PC-3 (cell line): Measurements from ENCODE around the gene CAPZB. TPM values are rescaled to one million over a fixed set of nuclear protein-coding genes. Genes with fewer than 3 reads are reported as not detected.

Experiments used
- ATAC-seq: fragments of 200-7000 bp; cut with Tn5 transposase; 2 replicates; pipeline ENCODE4 v1.9.1; 2020; ENCODE audit warnings: mild to moderate bottlenecking, moderate library complexity
- BruUV-seq: library from RNA; stranded (reverse); fragments of 400-500 nt; replicated peaks from 2 replicates; lab custom pipeline; 2021; lab: Mats Ljungman, UMichigan
- CTCF ChIA-PET: fragments of 300-600 bp; sonication (Branson Sonifier 250); formaldehyde crosslinking; loops from one replicate; lab custom pipeline; 2022; ENCODE audit warnings: antibody characterized with exemption; lab: Charles Lee
- POLR2A ChIA-PET: fragments of 300-600 bp; sonication (Branson Sonifier 250); formaldehyde crosslinking; loops from one replicate; lab custom pipeline; 2022; ENCODE audit warnings: antibody characterized with exemption; ENCODE audit not compliant: unreplicated experiment; lab: Charles Lee
- DNase-seq: peaks from one replicate; pipeline ENCODE4 v3.0.0-alpha.2; 2015
- H2AFZ ChIP-seq: fragments of 300-600 bp; sonication (generic); 2 replicates; pipeline ENCODE4 v1.6.0; 2016; ENCODE audit warnings: antibody characterized with exemption, low read length
- H3F3A ChIP-seq: fragments of 300-600 bp; sonication (generic); one replicate; pipeline ENCODE4 v1.6.0; 2017; ENCODE audit warnings: antibody characterized with exemption, low read length, control low read depth, mild to moderate bottlenecking; ENCODE audit not compliant: unreplicated experiment
- H3K27ac ChIP-seq: fragments of 300-600 bp; sonication (generic); 2 replicates; pipeline ENCODE4 v1.5.1; 2016; ENCODE audit warnings: mild to moderate bottlenecking, low read length
- H3K27me3 ChIP-seq: fragments of 300-600 bp; sonication (generic); 2 replicates; pipeline ENCODE4 v1.6.1; 2016; ENCODE audit warnings: low read length, mixed read lengths
- H3K36me3 ChIP-seq: fragments of 300-600 bp; sonication (generic); 2 replicates; pipeline ENCODE4 v1.6.1; 2016; ENCODE audit warnings: low read depth, mixed run types, low read length, mixed read lengths
- H3K4me1 ChIP-seq: fragments of 300-600 bp; sonication (generic); 2 replicates; pipeline ENCODE4 v1.5.1; 2016; ENCODE audit warnings: low read length; ENCODE audit not compliant: insufficient read depth
- H3K4me2 ChIP-seq: fragments of 300-600 bp; sonication (generic); 2 replicates; pipeline ENCODE4 v1.6.0; 2016; ENCODE audit warnings: low read length
- H3K4me3 ChIP-seq: fragments of 300-600 bp; sonication (generic); 2 replicates; pipeline ENCODE4 v1.5.1; 2016; ENCODE audit warnings: mild to moderate bottlenecking, low read length, mixed read lengths
- H3K79me2 ChIP-seq: fragments of 300-600 bp; sonication (generic); 2 replicates; pipeline ENCODE4 v1.6.1; 2017; ENCODE audit warnings: low read length, mixed read lengths
- H3K9ac ChIP-seq: fragments of 300-600 bp; sonication (generic); 2 replicates; pipeline ENCODE4 v1.6.0; 2016; ENCODE audit warnings: mild to moderate bottlenecking, low read length
- H3K9me2 ChIP-seq: fragments of 300-600 bp; sonication (generic); replicated peaks from 2 replicates; pipeline ENCODE4 v1.6.1; 2016; ENCODE audit warnings: mixed run types, low read length, mixed read lengths
- H3K9me3 ChIP-seq: fragments of 300-600 bp; sonication (generic); 2 replicates; pipeline ENCODE4 v1.6.1; 2016; ENCODE audit warnings: low read length, mixed read lengths
- H4K20me1 ChIP-seq: fragments of 300-600 bp; sonication (generic); 2 replicates; pipeline ENCODE4 v1.6.1; 2016; ENCODE audit warnings: low read length, mixed read lengths
- EZH2 ChIP-seq: fragments of 300-600 bp; sonication (generic); IDR thresholded peaks from one replicate; pipeline ENCODE4 v1.6.1; 2017; ENCODE audit warnings: antibody characterized with exemption, mild to moderate bottlenecking, low read length; ENCODE audit not compliant: unreplicated experiment
- EZH2phosphoT487 ChIP-seq: fragments of 300-600 bp; sonication (generic); IDR thresholded peaks from 2 replicates; pipeline ENCODE4 v1.6.1; 2018; ENCODE audit warnings: mild to moderate bottlenecking, antibody characterized with exemption, low read length, borderline replicate concordance
- intact Hi-C: fragments of 100-400 bp; cut with micrococcal nuclease; formaldehyde crosslinking; loops from 2 replicates; pipeline ENCODE4 v1.9.0; 2023
- total RNA-seq: library from RNA; depleted of rRNA; stranded (reverse); fragments of >200 nt; gene quantifications from 2 replicates; pipeline ENCODE4 v1.2.3, GENCODE V29; 2014
- TF ChIP-seq, protein P1 (sequence below): fragments of 300-600 bp; sonication (generic); conservative IDR thresholded peaks from 2 replicates; pipeline ENCODE4 v1.5.1; 2017; ENCODE audit warnings: antibody characterized with exemption, low read depth, mild to moderate bottlenecking, low read length

CAPZB gene
- total RNA-seq, 1 experiment from 2014 or later = 86.7 TPM

DNA sequence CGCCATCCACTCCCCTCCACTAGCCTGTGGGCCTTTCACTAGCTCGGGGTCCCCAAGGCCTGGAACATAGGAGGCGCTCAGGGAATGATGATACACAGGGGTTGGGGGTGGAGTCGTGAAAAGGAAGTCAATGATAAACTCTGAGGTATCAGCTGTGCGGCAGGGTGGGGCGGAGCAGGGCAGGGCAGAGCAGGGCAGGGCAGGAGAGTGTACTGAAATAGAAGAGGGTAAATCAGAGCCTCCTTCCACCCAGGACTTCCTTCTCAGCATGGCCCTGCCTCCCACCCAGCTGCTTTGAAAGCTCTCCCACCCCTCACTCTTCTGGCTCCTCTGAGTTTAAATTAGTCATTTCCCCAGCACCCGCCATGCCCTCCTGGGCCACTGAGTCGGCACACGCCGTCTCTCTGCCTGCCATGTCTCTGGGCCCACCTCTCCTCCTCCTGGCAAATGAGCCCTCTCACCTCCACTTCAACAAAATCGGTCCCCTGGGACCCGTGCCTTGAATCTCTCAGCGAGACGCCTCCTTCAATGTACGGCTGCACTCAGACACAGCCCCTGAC is 16.9 kb downstream of the CAPZB start:
- Histone ChIP-seq H3K27ac (no peak overlapping the region), H3K9ac (no peak overlapping the region), H3K4me3 (no peak overlapping the region), H3K36me3 (0 out of 2 replicates have a peak, but pooled peaks cover 3% of the 10 kb centered on the region), H3K9me3 (no peaks in the 10 kb centered on the region), H2AFZ (no peak overlapping the region), H3K4me1 (peaks cover 28% of the 10 kb centered on the region), H3K4me2 (peak overlapping the region; percentile 45; the same call in 1 of the 2 replicates), H3K79me2 (peaks cover 94% of the 10 kb centered on the region), H3F3A (no peaks in the 10 kb centered on the region), H3K27me3 (no peaks in the 10 kb centered on the region), H4K20me1 (peaks cover 53% of the 10 kb centered on the region), H3K9me2 (no peaks in the 10 kb centered on the region)
- intact Hi-C loops = no loop called here
- TF ChIP-seq, protein P1, sequence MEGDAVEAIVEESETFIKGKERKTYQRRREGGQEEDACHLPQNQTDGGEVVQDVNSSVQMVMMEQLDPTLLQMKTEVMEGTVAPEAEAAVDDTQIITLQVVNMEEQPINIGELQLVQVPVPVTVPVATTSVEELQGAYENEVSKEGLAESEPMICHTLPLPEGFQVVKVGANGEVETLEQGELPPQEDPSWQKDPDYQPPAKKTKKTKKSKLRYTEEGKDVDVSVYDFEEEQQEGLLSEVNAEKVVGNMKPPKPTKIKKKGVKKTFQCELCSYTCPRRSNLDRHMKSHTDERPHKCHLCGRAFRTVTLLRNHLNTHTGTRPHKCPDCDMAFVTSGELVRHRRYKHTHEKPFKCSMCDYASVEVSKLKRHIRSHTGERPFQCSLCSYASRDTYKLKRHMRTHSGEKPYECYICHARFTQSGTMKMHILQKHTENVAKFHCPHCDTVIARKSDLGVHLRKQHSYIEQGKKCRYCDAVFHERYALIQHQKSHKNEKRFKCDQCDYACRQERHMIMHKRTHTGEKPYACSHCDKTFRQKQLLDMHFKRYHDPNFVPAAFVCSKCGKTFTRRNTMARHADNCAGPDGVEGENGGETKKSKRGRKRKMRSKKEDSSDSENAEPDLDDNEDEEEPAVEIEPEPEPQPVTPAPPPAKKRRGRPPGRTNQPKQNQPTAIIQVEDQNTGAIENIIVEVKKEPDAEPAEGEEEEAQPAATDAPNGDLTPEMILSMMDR = no peak
- TF ChIP-seq EZH2phosphoT487 (no peak), EZH2 (no peak)
- peak; percentile 80 for ATAC-seq
- POLR2A ChIA-PET = no interaction called here
- BruUV-seq = no TSS peak
- CTCF ChIA-PET = no interaction called here
- no peak for DNase-seq

- H3K36me3 ChIP-seq = 0 out of 2 replicates have a peak, but pooled peaks cover 3% of the 10 kb centered on the region
- no peak overlapping the region for H3K9ac ChIP-seq
- ChIA-PET POLR2A (no interaction called here), CTCF (no interaction called here)
- peaks cover 31% of the 10 kb centered on the region for H3K4me1 ChIP-seq
- H3K9me3 ChIP-seq = no peaks in the 10 kb centered on the region
- H3F3A ChIP-seq = no peaks in the 10 kb centered on the region
- no TSS peak for BruUV-seq
- no peaks in the 10 kb centered on the region for H3K9me2 ChIP-seq
- DNase-seq = no peak
- no peak overlapping the region for H3K4me2 ChIP-seq
- peaks cover 57% of the 10 kb centered on the region for H4K20me1 ChIP-seq
- TF ChIP-seq EZH2phosphoT487 (no peak), EZH2 (no peak)
- TF ChIP-seq, protein P1 = no peak
- peaks cover 96% of the 10 kb centered on the region for H3K79me2 ChIP-seq
- no peak overlapping the region for H2AFZ ChIP-seq
- H3K27ac ChIP-seq = no peak overlapping the region
- H3K4me3 ChIP-seq = no peak overlapping the region
- no peaks in the 10 kb centered on the region for H3K27me3 ChIP-seq
- ATAC-seq = no peak
- intact Hi-C loops = no loop called here
Observed at GRCh38 chr1:19467199-19468187, 17.8 kb downstream of the CAPZB start.
